HG02798 (cell line): ENCODE results near the gene RASSF10.

Experiments
- ATAC-seq: cut with Tn5 transposase; IDR thresholded peaks from one replicate; pipeline ENCODE4 v1.9.1; 2021; ENCODE audit warnings: mild to moderate bottlenecking; ENCODE audit not compliant: unreplicated experiment, poor library complexity

The RASSF10 gene

GRCh38 chr11:12993626-12994025 lies 15.5 kb upstream of the RASSF10 start:
- no peak for ATAC-seq

- ATAC-seq = no peak
Observed at GRCh38 chr11:12994476-12994875, 14.6 kb upstream of the RASSF10 start.

GRCh38 chr11:12995188-12995587 lies 13.9 kb upstream of the RASSF10 start:
- ATAC-seq = no peak

- no peak for ATAC-seq
Observed at GRCh38 chr11:12995823-12996222, 13.3 kb upstream of the RASSF10 start.

- no peak for ATAC-seq
Observed at GRCh38 chr11:12997168-12997567, 11.9 kb upstream of the RASSF10 start.

GRCh38 chr11:12998336-12998735 lies 10.8 kb upstream of the RASSF10 start:
- ATAC-seq = no peak

- no peak for ATAC-seq
Observed at GRCh38 chr11:12999597-12999996, 9.5 kb upstream of the RASSF10 start.

- no peak for ATAC-seq
Observed at GRCh38 chr11:13000116-13000515, 9.0 kb upstream of the RASSF10 start.

- ATAC-seq = no peak
Observed at GRCh38 chr11:13000721-13001120, 8.4 kb upstream of the RASSF10 start.

- ATAC-seq = no peak
Observed at GRCh38 chr11:13003736-13004493, 5.2 kb upstream of the RASSF10 start.

- no peak for ATAC-seq
Observed at GRCh38 chr11:13007182-13008060, 1.7 kb upstream of the RASSF10 start.

- ATAC-seq = no peak
Observed at GRCh38 chr11:13008061-13008435, 1.1 kb upstream of the RASSF10 start.

- ATAC-seq = no peak
Observed at GRCh38 chr11:13009476-13009920, 382 bp downstream of the RASSF10 start.

- no peak for ATAC-seq
Observed at GRCh38 chr11:13009921-13010748, 1.0 kb downstream of the RASSF10 start.

GRCh38 chr11:13010749-13011465 lies 1.8 kb downstream of the RASSF10 start:
- ATAC-seq = no peak

GRCh38 chr11:13011466-13012055 lies 2.4 kb downstream of the RASSF10 start:
- no peak for ATAC-seq

- ATAC-seq = no peak
Observed at GRCh38 chr11:13012056-13012661, 3.0 kb downstream of the RASSF10 start.

GRCh38 chr11:13013054-13013488 lies 4.0 kb downstream of the RASSF10 start:
- no peak for ATAC-seq

GRCh38 chr11:13015753-13016152 lies 6.6 kb downstream of the RASSF10 start:
- ATAC-seq = no peak
